ENCODE measurements around the gene TBCCD1.
A peak's percentile ranks its signal among the peaks of the same experiment; 100 is the strongest.

The TBCCD1 gene

GRCh38 chr3:186608624-186609215, 41.6 kb upstream of the TBCCD1 start:
- H3K4ac ChIP-seq (ENCODE audit: low read length), result no peak overlapping the region
- H3K79me1 ChIP-seq (ENCODE audit: low read depth, low read length), result peaks cover 1% of the 10 kb centered on the region
- no peaks in the 10 kb centered on the region for H3K9me3 ChIP-seq (replicated peaks in 1 of 2; ENCODE audit: control insufficient read depth in 2 of 2, insufficient read depth in 1 of 2, low read depth in 1 of 2, low read length in 2 of 2)
- H3K27me3 ChIP-seq (ENCODE audit: control insufficient read depth in 3 of 3, insufficient read depth in 3 of 3, low read depth in 1 of 3, low read length in 3 of 3), result peaks cover 0 to 21% (median 0%) of the 10 kb centered on the region in 3 experiments
- H3K14ac ChIP-seq (ENCODE audit: low read length), result no peak overlapping the region
- H2BK5ac ChIP-seq (ENCODE audit: low read length), result no peak overlapping the region
- H4K91ac ChIP-seq (ENCODE audit: low read depth, low read length, poor library complexity), result no peak overlapping the region
- H2BK120ac ChIP-seq (ENCODE audit: low read depth, low read length), result no peak overlapping the region
- no peak for DNase-seq (ENCODE audit: low spot score)
- no peak overlapping the region for H3K18ac ChIP-seq (ENCODE audit: low read length)
- no peak overlapping the region for H3K27ac ChIP-seq (replicated peaks; ENCODE audit: low read length)
- H3K23ac ChIP-seq (ENCODE audit: low read depth, low read length, poor library complexity), result no peak overlapping the region
- no peak overlapping the region for H4K8ac ChIP-seq (ENCODE audit: low read depth, low read length)
- H3K9ac ChIP-seq (ENCODE audit: low read depth, low read length, poor library complexity), result no peak overlapping the region
- H2BK15ac ChIP-seq (ENCODE audit: low read length), result no peak overlapping the region
- H3K4me2 ChIP-seq (ENCODE audit: insufficient read depth, low read length, poor library complexity, severe bottlenecking), result no peak overlapping the region
- H2AFZ ChIP-seq (ENCODE audit: low read length), result no peak overlapping the region
- no peak overlapping the region for H2BK12ac ChIP-seq (ENCODE audit: low read length)
- no peaks in the 10 kb centered on the region for H3K36me3 ChIP-seq (replicated peaks in 1 of 2; ENCODE audit: control insufficient read depth in 2 of 2, insufficient read depth in 2 of 2, low read length in 2 of 2)
- H2AK5ac ChIP-seq (ENCODE audit: low read depth, low read length), result no peak overlapping the region
- no CpG with 5 or more reads among the region's 2 CpGs for WGBS, 2 donors (ENCODE audit: extremely low coverage in 2 of 2, insufficient read length in 2 of 2, insufficient replicate concordance in 1 of 2)
- H3K4me1 ChIP-seq (ENCODE audit: control insufficient read depth in 2 of 2, insufficient read depth in 1 of 2, low read depth in 1 of 2, low read length in 2 of 2), result no peaks in the 10 kb centered on the region
- no peak overlapping the region for H3K4me3 ChIP-seq (ENCODE audit: low read length in 2 of 2)

GRCh38 chr3:186605561-186606545, 38.7 kb upstream of the TBCCD1 start:
- no CpG with 5 or more reads among the region's 5 CpGs for WGBS, 2 donors (ENCODE audit: extremely low coverage in 2 of 2, insufficient read length in 2 of 2, insufficient replicate concordance in 1 of 2)
- no peak for DNase-seq (ENCODE audit: low spot score)
- H2BK5ac ChIP-seq (ENCODE audit: low read length), result no peak overlapping the region
- H3K9me3 ChIP-seq (replicated peaks in 1 of 2; ENCODE audit: control insufficient read depth in 2 of 2, insufficient read depth in 1 of 2, low read depth in 1 of 2, low read length in 2 of 2), result no peaks in the 10 kb centered on the region
- H4K8ac ChIP-seq (ENCODE audit: low read depth, low read length), result no peak overlapping the region
- no peak overlapping the region for H3K9ac ChIP-seq (ENCODE audit: low read depth, low read length, poor library complexity)
- H2BK120ac ChIP-seq (ENCODE audit: low read depth, low read length), result no peak overlapping the region
- H3K14ac ChIP-seq (ENCODE audit: low read length), result no peak overlapping the region
- H3K36me3 ChIP-seq (replicated peaks in 1 of 2; ENCODE audit: control insufficient read depth in 2 of 2, insufficient read depth in 2 of 2, low read length in 2 of 2), result no peaks in the 10 kb centered on the region
- peak overlapping the region; percentile 45 for H3K23ac ChIP-seq (ENCODE audit: low read depth, low read length, poor library complexity)
- no peak overlapping the region for H3K4ac ChIP-seq (ENCODE audit: low read length)
- H4K91ac ChIP-seq (ENCODE audit: low read depth, low read length, poor library complexity), result no peak overlapping the region
- H2BK15ac ChIP-seq (ENCODE audit: low read length), result no peak overlapping the region
- peaks cover 1% of the 10 kb centered on the region for H3K79me1 ChIP-seq (ENCODE audit: low read depth, low read length)
- no peak overlapping the region for H3K4me3 ChIP-seq (ENCODE audit: low read length in 2 of 2)
- no peak overlapping the region for H2AFZ ChIP-seq (ENCODE audit: low read length)
- H3K27ac ChIP-seq (replicated peaks; ENCODE audit: low read length), result no peak overlapping the region
- H3K18ac ChIP-seq (ENCODE audit: low read length), result no peak overlapping the region
- no peak overlapping the region for H3K4me2 ChIP-seq (ENCODE audit: insufficient read depth, low read length, poor library complexity, severe bottlenecking)
- no peak overlapping the region for H2AK5ac ChIP-seq (ENCODE audit: low read depth, low read length)
- peaks cover 0 to 10% (median 0%) of the 10 kb centered on the region in 3 experiments for H3K27me3 ChIP-seq (ENCODE audit: control insufficient read depth in 3 of 3, insufficient read depth in 3 of 3, low read depth in 1 of 3, low read length in 3 of 3)
- peaks cover 0 to 2% of the 10 kb centered on the region in 2 donors for H3K4me1 ChIP-seq (ENCODE audit: control insufficient read depth in 2 of 2, insufficient read depth in 1 of 2, low read depth in 1 of 2, low read length in 2 of 2)
- no peak overlapping the region for H2BK12ac ChIP-seq (ENCODE audit: low read length)

GRCh38 chr3:186605078-186605477, 37.9 kb upstream of the TBCCD1 start:
- H3K18ac ChIP-seq (ENCODE audit: low read length), result no peak overlapping the region
- peaks cover 0 to 15% (median 0%) of the 10 kb centered on the region in 3 experiments for H3K27me3 ChIP-seq (ENCODE audit: control insufficient read depth in 3 of 3, insufficient read depth in 3 of 3, low read depth in 1 of 3, low read length in 3 of 3)
- H3K36me3 ChIP-seq (replicated peaks in 1 of 2; ENCODE audit: control insufficient read depth in 2 of 2, insufficient read depth in 2 of 2, low read length in 2 of 2), result no peaks in the 10 kb centered on the region
- no peak overlapping the region for H2BK120ac ChIP-seq (ENCODE audit: low read depth, low read length)
- peaks cover 1% of the 10 kb centered on the region for H3K79me1 ChIP-seq (ENCODE audit: low read depth, low read length)
- no peak overlapping the region for H2BK5ac ChIP-seq (ENCODE audit: low read length)
- DNase-seq (ENCODE audit: low spot score), result no peak
- no peak overlapping the region for H2AK5ac ChIP-seq (ENCODE audit: low read depth, low read length)
- no peak overlapping the region for H2BK15ac ChIP-seq (ENCODE audit: low read length)
- H2AFZ ChIP-seq (ENCODE audit: low read length), result no peak overlapping the region
- no peaks in the 10 kb centered on the region for H3K9me3 ChIP-seq (replicated peaks in 1 of 2; ENCODE audit: control insufficient read depth in 2 of 2, insufficient read depth in 1 of 2, low read depth in 1 of 2, low read length in 2 of 2)
- H3K27ac ChIP-seq (replicated peaks; ENCODE audit: low read length), result no peak overlapping the region
- no peak overlapping the region for H3K4ac ChIP-seq (ENCODE audit: low read length)
- H3K4me2 ChIP-seq (ENCODE audit: insufficient read depth, low read length, poor library complexity, severe bottlenecking), result no peak overlapping the region
- H3K4me3 ChIP-seq (ENCODE audit: low read length in 2 of 2), result no peak overlapping the region
- peaks cover 0 to 2% of the 10 kb centered on the region in 2 donors for H3K4me1 ChIP-seq (ENCODE audit: control insufficient read depth in 2 of 2, insufficient read depth in 1 of 2, low read depth in 1 of 2, low read length in 2 of 2)
- no peak overlapping the region for H3K9ac ChIP-seq (ENCODE audit: low read depth, low read length, poor library complexity)
- H4K91ac ChIP-seq (ENCODE audit: low read depth, low read length, poor library complexity), result no peak overlapping the region
- H3K23ac ChIP-seq (ENCODE audit: low read depth, low read length, poor library complexity), result no peak overlapping the region
- H3K14ac ChIP-seq (ENCODE audit: low read length), result no peak overlapping the region
- H2BK12ac ChIP-seq (ENCODE audit: low read length), result no peak overlapping the region
- no peak overlapping the region for H4K8ac ChIP-seq (ENCODE audit: low read depth, low read length)

- H4K8ac ChIP-seq (ENCODE audit: low read depth, low read length), result no peak overlapping the region
- no peak overlapping the region for H3K14ac ChIP-seq (ENCODE audit: low read length)
- H2BK15ac ChIP-seq (ENCODE audit: low read length), result no peak overlapping the region
- no peak overlapping the region for H3K23ac ChIP-seq (ENCODE audit: low read depth, low read length, poor library complexity)
- no peaks in the 10 kb centered on the region for H3K36me3 ChIP-seq (replicated peaks in 1 of 2; ENCODE audit: control insufficient read depth in 2 of 2, insufficient read depth in 2 of 2, low read length in 2 of 2)
- no peak overlapping the region for H3K4me3 ChIP-seq (ENCODE audit: low read length in 2 of 2)
- H3K27ac ChIP-seq (replicated peaks; ENCODE audit: low read length), result no peak overlapping the region
- no peak overlapping the region for H2BK120ac ChIP-seq (ENCODE audit: low read depth, low read length)
- no peak overlapping the region for H3K9ac ChIP-seq (ENCODE audit: low read depth, low read length, poor library complexity)
- H3K18ac ChIP-seq (ENCODE audit: low read length), result no peak overlapping the region
- no CpG with 5 or more reads among the region's 7 CpGs for WGBS, 2 donors (ENCODE audit: extremely low coverage in 2 of 2, insufficient read length in 2 of 2, insufficient replicate concordance in 1 of 2)
- no peak overlapping the region for H2BK12ac ChIP-seq (ENCODE audit: low read length)
- H2AK5ac ChIP-seq (ENCODE audit: low read depth, low read length), result no peak overlapping the region
- no peak overlapping the region for H2BK5ac ChIP-seq (ENCODE audit: low read length)
- H3K4me1 ChIP-seq (ENCODE audit: control insufficient read depth in 2 of 2, insufficient read depth in 1 of 2, low read depth in 1 of 2, low read length in 2 of 2), result peaks cover 0 to 2% of the 10 kb centered on the region in 2 donors
- no peak overlapping the region for H3K4ac ChIP-seq (ENCODE audit: low read length)
- DNase-seq (ENCODE audit: low spot score), result no peak
- H2AFZ ChIP-seq (ENCODE audit: low read length), result no peak overlapping the region
- peaks cover 1% of the 10 kb centered on the region for H3K79me1 ChIP-seq (ENCODE audit: low read depth, low read length)
- no peak overlapping the region for H4K91ac ChIP-seq (ENCODE audit: low read depth, low read length, poor library complexity)
- H3K27me3 ChIP-seq (ENCODE audit: control insufficient read depth in 3 of 3, insufficient read depth in 3 of 3, low read depth in 1 of 3, low read length in 3 of 3), result peaks cover 0 to 22% (median 0%) of the 10 kb centered on the region in 3 experiments
- no peak overlapping the region for H3K4me2 ChIP-seq (ENCODE audit: insufficient read depth, low read length, poor library complexity, severe bottlenecking)
- no peaks in the 10 kb centered on the region for H3K9me3 ChIP-seq (replicated peaks in 1 of 2; ENCODE audit: control insufficient read depth in 2 of 2, insufficient read depth in 1 of 2, low read depth in 1 of 2, low read length in 2 of 2)
Measured at GRCh38 chr3:186603159-186603558, 36.0 kb upstream of the TBCCD1 start.

Data from neuronal stem cell (in vitro differentiated cells).